Measurements from ENCODE around the gene TMC3.

DNA sequence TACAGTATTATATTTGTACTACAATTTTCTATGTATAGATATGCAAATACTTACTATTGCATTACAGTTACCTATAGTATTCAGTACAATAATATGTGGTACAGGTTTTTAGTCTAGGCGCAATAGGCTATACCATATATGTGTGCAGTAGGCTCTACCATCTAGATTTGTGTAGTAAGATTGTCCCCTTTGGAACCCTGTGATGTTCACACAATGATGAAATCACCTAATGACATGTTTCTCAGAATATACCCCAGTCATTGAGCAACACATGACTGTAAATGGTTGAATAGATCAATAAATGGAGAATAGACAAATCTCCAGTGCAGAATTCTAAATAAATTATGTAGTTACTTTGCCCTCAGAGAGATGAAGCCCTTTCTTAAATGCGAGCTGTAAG is 17.6 kb upstream of the TMC3 start:
- TF ChIP-seq, protein P1, sequence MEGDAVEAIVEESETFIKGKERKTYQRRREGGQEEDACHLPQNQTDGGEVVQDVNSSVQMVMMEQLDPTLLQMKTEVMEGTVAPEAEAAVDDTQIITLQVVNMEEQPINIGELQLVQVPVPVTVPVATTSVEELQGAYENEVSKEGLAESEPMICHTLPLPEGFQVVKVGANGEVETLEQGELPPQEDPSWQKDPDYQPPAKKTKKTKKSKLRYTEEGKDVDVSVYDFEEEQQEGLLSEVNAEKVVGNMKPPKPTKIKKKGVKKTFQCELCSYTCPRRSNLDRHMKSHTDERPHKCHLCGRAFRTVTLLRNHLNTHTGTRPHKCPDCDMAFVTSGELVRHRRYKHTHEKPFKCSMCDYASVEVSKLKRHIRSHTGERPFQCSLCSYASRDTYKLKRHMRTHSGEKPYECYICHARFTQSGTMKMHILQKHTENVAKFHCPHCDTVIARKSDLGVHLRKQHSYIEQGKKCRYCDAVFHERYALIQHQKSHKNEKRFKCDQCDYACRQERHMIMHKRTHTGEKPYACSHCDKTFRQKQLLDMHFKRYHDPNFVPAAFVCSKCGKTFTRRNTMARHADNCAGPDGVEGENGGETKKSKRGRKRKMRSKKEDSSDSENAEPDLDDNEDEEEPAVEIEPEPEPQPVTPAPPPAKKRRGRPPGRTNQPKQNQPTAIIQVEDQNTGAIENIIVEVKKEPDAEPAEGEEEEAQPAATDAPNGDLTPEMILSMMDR (IDR thresholded peaks at IDR 0.05): no peak
- no peak for TF ChIP-seq MXI1 (IDR thresholded peaks at IDR 0.05; ENCODE audit: low read depth, low read length)
- no peak for TF ChIP-seq GABPA (IDR thresholded peaks at IDR 0.05; ENCODE audit: low read depth)
- TF ChIP-seq, protein P2, sequence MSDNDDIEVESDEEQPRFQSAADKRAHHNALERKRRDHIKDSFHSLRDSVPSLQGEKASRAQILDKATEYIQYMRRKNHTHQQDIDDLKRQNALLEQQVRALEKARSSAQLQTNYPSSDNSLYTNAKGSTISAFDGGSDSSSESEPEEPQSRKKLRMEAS (IDR thresholded peaks at IDR 0.05; ENCODE audit: low read depth): no peak
- no peak for TF ChIP-seq RXRA (IDR thresholded peaks at IDR 0.05; ENCODE audit: borderline replicate concordance, low read depth)
- TF ChIP-seq RFX5 (IDR thresholded peaks at IDR 0.05; ENCODE audit: low read length): no peak
- TF ChIP-seq TCF12 (IDR thresholded peaks at IDR 0.05): no peak
- TF ChIP-seq YY1 (IDR thresholded peaks at IDR 0.05; ENCODE audit: low read depth): no peak
- TF ChIP-seq ELF1 (IDR thresholded peaks at IDR 0.05): no peak
- TF ChIP-seq JUND (IDR thresholded peaks at IDR 0.05): no peak
- TF ChIP-seq EP300 (IDR thresholded peaks at IDR 0.05; ENCODE audit: borderline replicate concordance in 1 of 2, low read depth in 1 of 2, low read length in 1 of 2): no peak
- no peak for TF ChIP-seq TEAD4 (IDR thresholded peaks at IDR 0.05; ENCODE audit: borderline replicate concordance, insufficient read depth)
